HG03039 (cell line): ENCODE measurements around the gene GRM4.
"Not testable (repeated sequence)": the region's sequence is repeated elsewhere in the genome, so short reads cannot be mapped to it uniquely, and the experiment has no call there.

Experiments
- ATAC-seq: cut with Tn5 transposase; IDR thresholded peaks from one replicate; pipeline ENCODE4 v1.9.1; 2021; ENCODE audit warnings: mild to moderate bottlenecking, moderate library complexity; ENCODE audit not compliant: unreplicated experiment

Gene GRM4

DNA sequence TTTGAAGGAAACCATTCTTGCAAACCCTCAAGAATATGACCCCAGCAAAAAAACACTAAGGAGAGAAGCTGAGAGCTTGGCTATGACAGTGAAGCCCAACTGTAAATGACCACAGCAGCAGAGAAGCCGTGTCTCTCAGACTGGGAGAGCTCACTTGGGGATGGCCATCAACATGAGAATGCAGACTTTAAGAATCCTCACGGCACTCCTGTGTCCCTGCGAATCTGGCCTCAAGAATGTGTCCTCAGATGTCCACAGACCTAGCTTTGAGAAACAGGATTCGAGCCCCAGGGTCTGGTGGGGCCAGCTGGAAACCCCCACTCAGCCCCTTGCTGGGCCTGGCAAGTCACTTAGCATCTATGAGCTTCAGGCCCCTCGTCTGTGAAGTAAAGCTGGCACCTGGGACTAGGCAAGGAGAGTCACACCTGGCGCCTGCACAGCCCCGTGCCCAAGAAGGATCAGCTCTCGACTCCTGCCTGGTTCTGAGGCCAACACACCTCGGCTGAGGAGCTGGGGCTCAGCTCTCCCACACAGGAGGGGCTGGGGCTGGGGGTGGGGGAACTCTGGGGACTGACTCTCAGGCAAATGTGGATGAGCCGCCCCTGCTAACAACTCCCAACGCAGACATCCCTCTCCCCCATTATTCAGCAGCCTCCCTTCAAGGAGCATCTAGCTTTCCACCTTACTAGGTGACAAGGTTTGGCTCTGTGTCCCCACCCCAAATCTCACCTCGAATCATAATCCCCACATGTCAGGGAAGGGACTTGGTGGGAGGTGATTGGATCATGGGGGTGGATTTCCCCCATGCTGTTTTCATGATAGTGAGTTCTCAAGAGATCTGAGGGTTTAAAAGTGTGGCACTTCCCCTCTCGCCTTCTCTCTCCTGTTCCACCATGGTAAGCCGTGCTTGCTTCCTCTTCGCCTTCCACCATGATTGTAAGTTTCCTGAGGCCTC, 97.7 kb downstream of the GRM4 start:
- no peak for ATAC-seq

DNA sequence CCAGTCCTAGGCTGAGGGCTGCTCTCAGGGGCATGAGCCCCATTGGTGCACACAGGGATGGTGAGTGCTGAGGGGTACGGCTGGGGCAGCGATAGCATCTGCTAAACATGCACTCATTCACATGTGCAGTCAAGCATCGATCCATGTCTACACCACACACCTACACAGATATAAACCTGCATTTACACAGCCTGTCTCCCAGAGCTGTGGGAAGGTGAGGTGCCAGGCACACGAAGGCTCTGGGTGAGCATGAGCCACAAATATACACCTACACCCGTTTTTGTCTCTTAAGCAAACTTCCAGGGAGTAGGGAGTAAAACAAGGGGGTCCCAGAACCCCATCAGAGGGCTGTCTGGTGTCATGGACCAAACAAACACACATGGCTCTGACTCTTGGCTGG, 99.3 kb downstream of the GRM4 start:
- no peak for ATAC-seq

- no peak for ATAC-seq
Observed at GRCh38 chr6:34045771-34046170, 100.1 kb downstream of the GRM4 start.

GRCh38 chr6:34044945-34045595, 100.8 kb downstream of the GRM4 start:
- no peak for ATAC-seq

DNA sequence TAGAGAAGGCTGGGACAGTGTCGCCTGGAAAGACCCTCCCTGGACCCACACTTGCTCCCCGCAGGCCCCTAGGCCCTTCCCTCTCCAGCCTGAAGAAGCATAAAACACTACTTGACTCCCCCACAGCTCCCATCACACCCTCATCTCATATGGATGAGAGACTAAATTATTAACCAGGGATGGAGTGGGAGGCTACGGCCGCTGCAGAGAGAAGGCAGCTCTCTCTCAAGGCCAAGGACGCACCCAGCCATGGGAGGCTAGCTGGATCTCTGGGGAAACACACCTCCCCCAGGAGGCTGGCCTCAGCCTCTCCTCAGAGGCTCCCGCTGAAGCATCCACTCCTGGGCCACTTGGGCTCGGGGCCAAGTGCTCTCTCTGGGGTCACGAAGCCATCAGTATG, 102.5 kb downstream of the GRM4 start:
- no peak for ATAC-seq

DNA sequence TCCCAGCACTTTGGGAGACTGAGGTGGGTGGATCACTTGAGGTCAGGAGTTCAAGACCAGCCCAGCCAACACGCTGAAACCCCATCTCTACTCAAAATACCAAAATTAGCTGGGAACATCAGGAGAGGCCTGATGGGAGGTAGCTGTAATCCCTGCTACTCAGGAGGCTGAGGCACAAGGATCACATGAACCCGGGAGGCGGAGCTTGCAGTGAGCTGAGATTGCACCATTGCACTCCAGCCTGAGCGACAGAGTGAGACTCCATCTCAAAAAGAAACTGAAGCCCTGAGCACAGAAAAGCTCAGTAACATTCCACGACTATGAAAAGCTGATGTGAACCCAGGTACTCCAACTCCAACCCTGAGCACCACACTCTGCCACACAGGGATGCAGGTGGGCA, 103.9 kb downstream of the GRM4 start:
- not testable (repeated sequence) for ATAC-seq

DNA sequence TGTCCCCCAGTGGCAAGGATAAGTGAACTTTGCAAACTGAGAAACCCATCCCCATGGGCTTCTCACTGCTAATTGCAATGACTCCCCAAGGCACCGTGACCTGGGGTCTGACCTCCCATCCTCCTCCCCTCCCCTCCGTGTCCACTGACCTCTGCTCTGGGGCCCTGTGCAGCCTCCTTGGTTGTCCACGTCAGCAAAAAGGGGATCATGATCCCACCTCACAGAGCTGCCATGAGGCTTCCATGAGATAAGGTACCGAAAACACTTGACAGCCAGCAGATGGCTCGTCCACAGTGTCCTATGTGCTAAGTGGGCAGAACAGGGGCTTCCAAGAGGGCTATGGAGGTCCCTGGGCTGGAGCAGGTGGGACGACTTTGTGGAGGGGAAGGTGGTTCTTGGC, 104.5 kb downstream of the GRM4 start:
- no peak for ATAC-seq

GRCh38 chr6:34039943-34040342, 105.9 kb downstream of the GRM4 start:
- no peak for ATAC-seq

DNA sequence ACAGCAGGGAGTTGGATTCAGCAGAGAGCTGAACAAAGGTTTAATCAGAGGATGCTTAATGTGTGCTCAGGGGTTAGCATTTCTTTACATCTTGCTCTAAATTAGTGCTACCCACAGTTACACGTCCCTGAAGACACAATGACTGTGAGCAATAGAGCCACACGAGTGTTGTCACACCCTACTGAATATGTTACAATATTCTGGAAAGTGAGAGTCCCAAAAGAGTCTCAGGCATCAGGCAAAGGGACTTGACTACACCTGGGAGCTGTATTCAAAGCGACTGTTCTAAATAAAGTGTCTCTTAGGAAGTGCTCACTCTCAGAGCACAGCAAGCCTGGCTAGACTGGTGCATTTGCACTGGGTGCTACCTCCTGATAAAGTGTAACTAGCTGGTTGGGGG, 108.7 kb downstream of the GRM4 start:
- no peak for ATAC-seq

- ATAC-seq: no peak
Observed at GRCh38 chr6:34036357-34037069, 109.4 kb downstream of the GRM4 start.

- ATAC-seq: no peak
Observed at GRCh38 chr6:34035704-34036356, 110.1 kb downstream of the GRM4 start.

GRCh38 chr6:34035161-34035560, 110.7 kb downstream of the GRM4 start:
- ATAC-seq: no peak

DNA sequence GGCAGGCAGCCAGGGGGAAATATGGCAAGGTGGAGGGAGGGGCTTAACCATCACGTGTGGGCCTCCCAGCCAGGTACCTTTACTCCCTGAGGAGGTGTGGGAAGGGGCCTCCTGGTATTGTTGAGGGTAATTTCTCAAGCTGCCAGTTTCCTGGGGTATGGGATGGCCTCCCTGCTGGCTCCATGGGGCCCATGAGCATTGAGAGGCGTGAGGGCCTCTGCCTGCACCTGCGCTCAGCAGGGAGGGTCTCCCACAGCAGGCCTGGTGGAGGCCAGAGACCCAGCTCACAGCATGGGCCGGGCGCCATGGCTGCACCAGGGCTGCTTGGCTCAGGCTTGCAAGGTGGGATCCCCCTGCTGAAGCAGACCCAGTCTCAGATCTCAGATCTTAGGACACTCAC, 113.0 kb downstream of the GRM4 start:
- ATAC-seq: no peak

GRCh38 chr6:34031625-34032383, 114.1 kb downstream of the GRM4 start:
- ATAC-seq: no peak

- ATAC-seq: no peak
Observed at GRCh38 chr6:34030831-34031624, 114.9 kb downstream of the GRM4 start.

- ATAC-seq: no peak
Observed at GRCh38 chr6:34029489-34030280, 116.2 kb downstream of the GRM4 start.

GRCh38 chr6:34028691-34029360, 117.1 kb downstream of the GRM4 start:
- no peak for ATAC-seq

DNA sequence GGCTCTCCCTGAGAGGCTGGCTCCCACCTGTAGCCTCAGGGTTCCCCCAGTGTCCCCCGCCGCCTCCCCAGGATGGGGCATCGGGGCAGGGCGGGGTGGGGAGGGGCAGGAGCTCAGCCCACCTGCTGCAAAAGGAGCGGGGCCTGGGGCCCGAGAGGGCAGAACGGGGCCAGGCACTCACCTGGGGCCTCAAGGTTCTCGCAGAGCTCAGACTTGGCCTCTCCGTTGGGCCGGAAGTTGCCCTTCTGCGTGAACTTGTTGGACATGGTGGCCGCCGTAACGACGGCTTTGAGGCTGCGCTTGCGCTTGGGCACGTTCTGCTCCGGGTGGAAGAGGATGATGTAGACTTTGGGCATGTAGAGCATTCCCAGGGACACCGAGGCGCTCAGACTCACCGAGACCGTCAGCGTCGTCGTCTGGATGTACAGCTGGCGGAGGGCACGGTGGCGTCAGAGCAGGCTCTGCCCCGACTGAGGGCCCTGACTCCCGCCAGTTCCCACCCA, 117.9 kb downstream of the GRM4 start:
- no peak for ATAC-seq
